ENCODE results near the gene DCAF6.

DNA sequence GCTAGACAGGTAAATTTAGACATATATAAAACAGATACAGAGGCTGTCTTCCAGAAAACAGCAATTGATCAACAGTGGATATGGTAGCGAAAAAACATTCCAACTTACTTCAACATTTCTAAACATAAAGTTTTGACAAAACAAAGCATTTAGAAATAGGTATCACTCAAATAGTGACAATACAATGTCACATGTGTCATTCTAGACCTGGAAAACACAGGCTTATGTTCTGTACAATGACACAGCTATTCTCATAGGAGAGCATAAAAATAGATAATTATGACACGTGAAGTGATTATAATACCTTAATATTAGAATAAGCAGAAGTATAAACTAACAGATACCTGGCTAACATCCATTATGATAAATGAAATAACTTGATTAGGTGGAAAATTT, 8.0 kb upstream of the DCAF6 start:
- TF ChIP-seq, protein P1, sequence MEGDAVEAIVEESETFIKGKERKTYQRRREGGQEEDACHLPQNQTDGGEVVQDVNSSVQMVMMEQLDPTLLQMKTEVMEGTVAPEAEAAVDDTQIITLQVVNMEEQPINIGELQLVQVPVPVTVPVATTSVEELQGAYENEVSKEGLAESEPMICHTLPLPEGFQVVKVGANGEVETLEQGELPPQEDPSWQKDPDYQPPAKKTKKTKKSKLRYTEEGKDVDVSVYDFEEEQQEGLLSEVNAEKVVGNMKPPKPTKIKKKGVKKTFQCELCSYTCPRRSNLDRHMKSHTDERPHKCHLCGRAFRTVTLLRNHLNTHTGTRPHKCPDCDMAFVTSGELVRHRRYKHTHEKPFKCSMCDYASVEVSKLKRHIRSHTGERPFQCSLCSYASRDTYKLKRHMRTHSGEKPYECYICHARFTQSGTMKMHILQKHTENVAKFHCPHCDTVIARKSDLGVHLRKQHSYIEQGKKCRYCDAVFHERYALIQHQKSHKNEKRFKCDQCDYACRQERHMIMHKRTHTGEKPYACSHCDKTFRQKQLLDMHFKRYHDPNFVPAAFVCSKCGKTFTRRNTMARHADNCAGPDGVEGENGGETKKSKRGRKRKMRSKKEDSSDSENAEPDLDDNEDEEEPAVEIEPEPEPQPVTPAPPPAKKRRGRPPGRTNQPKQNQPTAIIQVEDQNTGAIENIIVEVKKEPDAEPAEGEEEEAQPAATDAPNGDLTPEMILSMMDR (IDR thresholded peaks at IDR 0.05): no peak
- TF ChIP-seq POLR2AphosphoS5 (IDR thresholded peaks at IDR 0.05; ENCODE audit: insufficient read depth in 1 of 2, low read depth in 1 of 2) (no peak), POLR2A (IDR thresholded peaks at IDR 0.05) (no peak)

Data from vagina (tissue), 2 donors.